Measurements from ENCODE around the gene PITPNC1.
A peak's percentile ranks its signal among the peaks of the same experiment; 100 is the strongest.
"Not testable (repeated sequence)": the region's sequence is repeated elsewhere in the genome, so short reads cannot be mapped to it uniquely, and the experiment has no call there.

Gene PITPNC1

GRCh38 chr17:67717624-67718324 is 340.7 kb downstream of the PITPNC1 start, which contains the start of gene NOL11:
Gene NOL11, plus strand, starts transcription at chr17:67717936. Its CDS starts 12 bp downstream, at chr17:67717948.
- Histone ChIP-seq H3K4me3 (peak within 1 kb of the TSS; percentile 75 to 98 (median 92)), H3K27ac (peak within 1 kb of the TSS; percentile 65 to 97 (median 92))

- Histone ChIP-seq H3K27ac (peak overlapping the region; percentile 65 to 97 (median 92)), H3K4me3 (peak overlapping the region; percentile 75 to 98 (median 92))
Observed at GRCh38 chr17:67718325-67718941, 341.4 kb downstream of the PITPNC1 start.

- no peak overlapping the region for H3K27ac ChIP-seq
- H3K4me3 ChIP-seq, result no peak overlapping the region
Observed at GRCh38 chr17:67725373-67725791, 348.3 kb downstream of the PITPNC1 start.

GRCh38 chr17:67725807-67726206 is 348.7 kb downstream of the PITPNC1 start:
- H3K4me3 ChIP-seq, result no peak overlapping the region
- no peak overlapping the region for H3K27ac ChIP-seq

GRCh38 chr17:67727152-67728039 is 350.3 kb downstream of the PITPNC1 start:
- not testable (repeated sequence) for H3K27ac ChIP-seq, H3K4me3 ChIP-seq

GRCh38 chr17:67729903-67730302 is 352.8 kb downstream of the PITPNC1 start:
- Histone ChIP-seq H3K4me3 (no peak overlapping the region), H3K27ac (no peak overlapping the region)

- Histone ChIP-seq H3K4me3 (no peak overlapping the region), H3K27ac (no peak overlapping the region)
Observed at GRCh38 chr17:67730731-67731130, 353.6 kb downstream of the PITPNC1 start.

- H3K4me3 ChIP-seq, result no peak overlapping the region
- no peak overlapping the region for H3K27ac ChIP-seq
Observed at GRCh38 chr17:67733449-67733848, 356.4 kb downstream of the PITPNC1 start.

GRCh38 chr17:67737145-67737544 is 360.1 kb downstream of the PITPNC1 start:
- Histone ChIP-seq H3K4me3 (no peak overlapping the region), H3K27ac (no peak overlapping the region)

GRCh38 chr17:67742025-67742424 is 364.9 kb downstream of the PITPNC1 start:
- no peak overlapping the region for H3K4me3 ChIP-seq
- H3K27ac ChIP-seq, result no peak overlapping the region
